Erythroblast (primary cell): ENCODE data around the gene FAIM.
"Not testable (repeated sequence)": the region's sequence is repeated elsewhere in the genome, so short reads cannot be mapped to it uniquely, and the experiment has no call there.

Experiments
- DNase-seq, 2 experiments: peaks; one replicate each; lab custom pipeline; 2025; lab: John Stamatoyannopoulos, UW
- GATA1 ChIP-seq: IDR thresholded peaks from 2 replicates; pipeline ENCODE4 v1.6.1; 2011; ENCODE audit warnings: low read depth, mild to moderate bottlenecking, control low read depth, low read length, moderate library complexity
- POLR2A ChIP-seq: IDR thresholded peaks from 2 replicates; pipeline ENCODE4 v1.6.1; 2011; ENCODE audit warnings: mild to moderate bottlenecking, low read length

FAIM gene

GRCh38 chr3:138678086-138678485 lies 69.5 kb downstream of the FAIM start:
- TF ChIP-seq POLR2A (no peak), GATA1 (no peak)
- DNase-seq: no peak

- no peak for TF ChIP-seq GATA1
- no peak for TF ChIP-seq POLR2A
Measured at GRCh38 chr3:138678874-138679392, 70.4 kb downstream of the FAIM start.

GRCh38 chr3:138680974-138681373 lies 72.4 kb downstream of the FAIM start:
- DNase-seq: not testable (repeated sequence)

More at GRCh38 chr3:138678874-138679392, 70.4 kb downstream of the FAIM start:
- no peak for DNase-seq

- TF ChIP-seq GATA1: no peak
- no peak for TF ChIP-seq POLR2A
- no peak for DNase-seq
Measured at GRCh38 chr3:138681463-138682220, 73.1 kb downstream of the FAIM start.

- TF ChIP-seq GATA1: no peak
- TF ChIP-seq POLR2A: no peak
- no peak for DNase-seq
Measured at GRCh38 chr3:138682648-138683047, 74.1 kb downstream of the FAIM start.
